C4-2B (cell line): ENCODE data around the gene MID1.

Source experiments
- ZFX ChIP-seq: fragments of 450-650 bp; IDR thresholded peaks from 2 replicates; pipeline ENCODE4 v1.6.1; 2017
- TF ChIP-seq, protein P1 (sequence below): fragments of 450-650 bp; conservative IDR thresholded peaks from 2 replicates; pipeline ENCODE4 v1.5.1; 2017; ENCODE audit warnings: mild to moderate bottlenecking

DNA sequence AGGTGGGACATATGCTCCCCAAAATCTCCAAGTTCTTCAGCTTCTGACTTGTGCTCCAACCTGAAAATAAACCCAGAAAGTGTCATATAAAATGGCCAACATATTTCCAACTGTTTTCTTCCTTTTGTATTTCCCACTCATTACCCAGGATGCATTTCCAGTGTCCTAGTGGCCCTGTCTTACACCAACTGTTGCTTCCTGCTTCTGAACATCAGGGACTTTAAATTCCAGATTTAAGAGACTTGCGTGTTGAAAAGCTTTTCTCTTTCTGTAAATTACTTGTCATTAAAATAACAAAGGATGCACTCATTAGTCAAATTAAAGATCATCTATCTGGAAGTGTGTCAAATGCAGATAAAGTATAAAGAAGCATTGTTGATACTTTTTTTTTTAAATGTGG, 19.9 kb downstream of the MID1 start:
- TF ChIP-seq ZFX, result no peak
- TF ChIP-seq, protein P1, sequence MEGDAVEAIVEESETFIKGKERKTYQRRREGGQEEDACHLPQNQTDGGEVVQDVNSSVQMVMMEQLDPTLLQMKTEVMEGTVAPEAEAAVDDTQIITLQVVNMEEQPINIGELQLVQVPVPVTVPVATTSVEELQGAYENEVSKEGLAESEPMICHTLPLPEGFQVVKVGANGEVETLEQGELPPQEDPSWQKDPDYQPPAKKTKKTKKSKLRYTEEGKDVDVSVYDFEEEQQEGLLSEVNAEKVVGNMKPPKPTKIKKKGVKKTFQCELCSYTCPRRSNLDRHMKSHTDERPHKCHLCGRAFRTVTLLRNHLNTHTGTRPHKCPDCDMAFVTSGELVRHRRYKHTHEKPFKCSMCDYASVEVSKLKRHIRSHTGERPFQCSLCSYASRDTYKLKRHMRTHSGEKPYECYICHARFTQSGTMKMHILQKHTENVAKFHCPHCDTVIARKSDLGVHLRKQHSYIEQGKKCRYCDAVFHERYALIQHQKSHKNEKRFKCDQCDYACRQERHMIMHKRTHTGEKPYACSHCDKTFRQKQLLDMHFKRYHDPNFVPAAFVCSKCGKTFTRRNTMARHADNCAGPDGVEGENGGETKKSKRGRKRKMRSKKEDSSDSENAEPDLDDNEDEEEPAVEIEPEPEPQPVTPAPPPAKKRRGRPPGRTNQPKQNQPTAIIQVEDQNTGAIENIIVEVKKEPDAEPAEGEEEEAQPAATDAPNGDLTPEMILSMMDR, result no peak
